Amniotic stem cell (primary cell): ENCODE measurements around the gene TGM3.

Experiments
- DNase-seq: peaks from one replicate; lab custom pipeline; 2025; lab: John Stamatoyannopoulos, UW

Gene TGM3

GRCh38 chr20:2285193-2285592, 10.6 kb upstream of the TGM3 start:
- no peak for DNase-seq

- no peak for DNase-seq
Measured at GRCh38 chr20:2285613-2286012, 10.2 kb upstream of the TGM3 start.

- no peak for DNase-seq
Measured at GRCh38 chr20:2287504-2287903, 8.3 kb upstream of the TGM3 start.

GRCh38 chr20:2289475-2289874, 6.3 kb upstream of the TGM3 start:
- DNase-seq: no peak

GRCh38 chr20:2290486-2290885, 5.3 kb upstream of the TGM3 start:
- no peak for DNase-seq

- DNase-seq: no peak
Measured at GRCh38 chr20:2292416-2293110, 3.2 kb upstream of the TGM3 start.

GRCh38 chr20:2293486-2293885, 2.3 kb upstream of the TGM3 start:
- no peak for DNase-seq

GRCh38 chr20:2293971-2294370, 1.8 kb upstream of the TGM3 start:
- no peak for DNase-seq

- DNase-seq: no peak
Measured at GRCh38 chr20:2295286-2295685, 515 bp upstream of the TGM3 start.

GRCh38 chr20:2296524-2297356, 939 bp downstream of the TGM3 start:
- no peak for DNase-seq

- DNase-seq: no peak
Measured at GRCh38 chr20:2297357-2297728, 1.5 kb downstream of the TGM3 start.

GRCh38 chr20:2298116-2298515, 2.3 kb downstream of the TGM3 start:
- DNase-seq: no peak

- no peak for DNase-seq
Measured at GRCh38 chr20:2298701-2299100, 2.9 kb downstream of the TGM3 start.

GRCh38 chr20:2299301-2299700, 3.5 kb downstream of the TGM3 start:
- DNase-seq: no peak

GRCh38 chr20:2300002-2300401, 4.2 kb downstream of the TGM3 start:
- no peak for DNase-seq

- DNase-seq: no peak
Measured at GRCh38 chr20:2300420-2300819, 4.6 kb downstream of the TGM3 start.

GRCh38 chr20:2301164-2301622, 5.4 kb downstream of the TGM3 start:
- DNase-seq: no peak

- no peak for DNase-seq
Measured at GRCh38 chr20:2302384-2303060, 6.7 kb downstream of the TGM3 start.

GRCh38 chr20:2303673-2304072, 7.9 kb downstream of the TGM3 start:
- no peak for DNase-seq

GRCh38 chr20:2304180-2304579, 8.4 kb downstream of the TGM3 start:
- DNase-seq: no peak

- no peak for DNase-seq
Measured at GRCh38 chr20:2305029-2305428, 9.2 kb downstream of the TGM3 start.

- no peak for DNase-seq
Measured at GRCh38 chr20:2305479-2305878, 9.7 kb downstream of the TGM3 start.

- no peak for DNase-seq
Measured at GRCh38 chr20:2305946-2306345, 10.1 kb downstream of the TGM3 start.
